GM12892 (cell line): ENCODE measurements around the gene KIAA0513.

ENCODE experiments used
- POLR2A ChIP-seq: IDR thresholded peaks from 2 replicates; pipeline ENCODE4 v1.6.1; 2011; ENCODE audit warnings: low read depth, low read length, control low read depth
- POLR2AphosphoS5 ChIP-seq: IDR thresholded peaks from 2 replicates; pipeline ENCODE4 v1.6.1; 2011; ENCODE audit warnings: low read depth, low read length, control low read depth
- TAF1 ChIP-seq: IDR thresholded peaks from 2 replicates; pipeline ENCODE4 v1.6.1; 2011; ENCODE audit warnings: low read depth, mild to moderate bottlenecking, control low read depth, low read length, borderline replicate concordance

DNA sequence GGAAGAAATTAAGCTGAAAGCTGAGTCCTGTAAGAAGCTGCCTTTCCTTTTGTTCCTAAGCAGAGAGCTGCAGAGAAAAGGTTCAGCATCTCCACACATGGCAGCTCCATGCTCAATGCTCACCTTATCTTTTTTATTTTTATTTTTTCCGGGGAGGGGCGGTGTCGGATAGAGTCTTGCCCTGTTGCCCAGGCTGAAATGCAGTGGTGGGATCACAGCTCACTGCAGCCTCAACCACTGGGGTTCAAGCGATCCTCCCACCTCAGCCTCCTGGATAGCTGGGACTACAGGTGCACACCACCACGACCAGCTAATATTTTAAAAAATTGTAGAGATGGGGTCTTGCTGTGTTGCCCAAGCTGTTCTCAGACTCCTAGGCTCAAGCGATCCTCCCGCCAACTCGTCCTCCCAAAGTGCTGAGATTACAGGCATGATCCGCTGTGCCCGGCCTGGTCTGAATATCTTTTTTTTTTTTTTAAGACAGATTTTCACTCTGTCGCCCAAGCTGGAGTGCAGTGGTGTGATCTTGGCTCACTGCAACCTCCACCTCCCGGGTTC is 112.9 kb downstream of the KIAA0513 start:
- no peak for TF ChIP-seq POLR2A
- no peak for TF ChIP-seq TAF1
- no peak for TF ChIP-seq POLR2AphosphoS5
